Measurements from ENCODE around the gene USP22.

Gene USP22

DNA sequence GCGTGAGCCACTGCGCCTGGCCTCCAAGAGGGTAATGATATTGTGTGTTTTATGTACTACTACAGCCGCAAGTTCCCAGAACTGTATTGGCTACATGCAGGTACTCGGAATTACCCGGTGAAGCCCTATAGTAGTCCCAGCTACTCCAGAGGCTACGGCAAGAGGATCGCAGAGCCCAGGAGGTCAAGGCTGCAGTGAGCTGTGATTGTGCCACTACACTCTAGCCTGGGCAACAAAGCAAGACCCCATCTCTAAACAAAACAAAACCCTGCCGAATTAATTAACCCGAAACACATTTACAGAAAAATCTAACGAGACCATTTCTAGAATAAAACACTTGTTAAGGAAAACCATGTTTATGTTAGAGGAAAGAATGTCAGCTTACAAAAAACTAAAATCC lies 2.2 kb upstream of the USP22 start:
- no peak for DNase-seq

DNA sequence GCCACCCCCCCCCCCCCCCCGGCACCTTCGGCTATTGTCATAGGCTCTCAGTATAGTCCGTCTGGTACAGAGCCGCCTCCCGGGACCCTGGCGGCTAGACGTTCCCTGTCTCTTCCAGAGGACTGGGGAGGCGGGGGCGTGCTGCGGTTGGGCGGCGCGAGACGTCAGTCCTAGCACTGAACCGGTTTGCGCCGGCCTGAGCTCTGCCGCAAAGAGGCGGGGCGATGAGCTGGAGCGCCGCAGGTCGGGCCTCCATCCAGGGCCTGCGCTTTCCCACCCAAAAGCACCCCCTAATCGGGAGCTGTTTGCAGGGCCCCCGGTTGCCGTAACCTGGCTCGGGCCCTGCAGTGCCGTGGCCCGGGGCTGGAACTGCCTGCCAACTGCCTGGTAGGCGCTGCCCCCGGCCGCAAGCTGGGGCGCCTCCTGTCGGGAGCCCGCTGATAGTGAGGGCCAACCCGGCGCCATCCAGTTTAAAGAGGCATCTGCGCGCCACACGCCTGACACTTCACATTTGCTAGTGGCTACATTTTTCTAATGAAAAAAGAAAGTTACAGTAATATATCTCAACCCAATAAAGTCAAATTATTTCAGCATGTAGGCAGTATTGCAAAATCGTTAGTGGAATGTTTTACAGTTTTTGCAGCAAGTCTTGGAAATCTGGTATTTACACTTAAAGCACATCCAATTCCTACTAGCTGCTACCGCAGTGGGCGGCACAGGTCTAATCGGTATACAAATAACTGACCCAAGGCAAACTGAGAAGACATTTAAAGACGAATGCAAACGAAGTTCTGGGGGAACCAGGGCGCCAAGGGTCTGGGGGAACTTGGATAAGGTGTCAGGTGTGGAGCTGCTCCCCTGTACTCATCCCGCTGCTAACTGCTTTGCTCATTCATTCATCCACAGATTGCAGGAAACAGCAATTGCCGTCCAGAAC lies 753 bp upstream of the USP22 start:
- peak; percentile 100 for DNase-seq

DNA sequence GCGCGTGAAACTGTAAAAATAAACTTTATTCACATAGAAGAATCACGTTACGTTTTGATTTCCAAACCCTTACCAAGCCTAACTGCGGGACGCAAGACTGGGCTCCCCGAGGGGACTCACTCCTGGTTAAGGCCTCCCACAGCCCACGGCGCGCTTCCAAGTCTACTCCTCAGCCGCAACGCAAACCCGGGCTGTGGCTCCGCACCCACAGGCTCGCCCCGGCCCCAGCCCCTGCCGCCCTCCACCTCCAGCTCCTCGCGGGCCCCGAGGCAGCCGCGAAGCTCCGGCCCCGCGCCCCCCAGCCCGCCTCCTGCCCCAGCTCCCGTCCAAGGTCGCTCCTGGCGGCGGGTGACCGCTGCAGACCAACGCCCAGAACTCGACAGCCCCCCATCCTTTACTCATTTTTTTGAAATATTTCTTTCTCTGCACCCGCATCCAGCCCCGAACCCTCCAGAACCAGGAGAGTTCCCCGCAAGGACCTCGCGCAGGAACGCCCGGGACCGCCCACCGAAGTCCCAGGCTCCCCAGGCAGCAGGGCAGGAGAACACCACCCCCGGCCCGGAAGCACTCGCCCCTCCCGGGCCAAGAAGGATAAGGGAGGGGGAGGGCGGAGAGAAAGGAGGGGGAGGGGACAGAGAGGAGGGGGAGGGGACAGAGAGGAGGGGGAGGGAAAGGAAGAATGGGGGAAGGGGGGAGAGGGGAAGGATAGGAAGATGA lies 912 bp downstream of the USP22 start:
- peak; percentile 92 for DNase-seq

DNA sequence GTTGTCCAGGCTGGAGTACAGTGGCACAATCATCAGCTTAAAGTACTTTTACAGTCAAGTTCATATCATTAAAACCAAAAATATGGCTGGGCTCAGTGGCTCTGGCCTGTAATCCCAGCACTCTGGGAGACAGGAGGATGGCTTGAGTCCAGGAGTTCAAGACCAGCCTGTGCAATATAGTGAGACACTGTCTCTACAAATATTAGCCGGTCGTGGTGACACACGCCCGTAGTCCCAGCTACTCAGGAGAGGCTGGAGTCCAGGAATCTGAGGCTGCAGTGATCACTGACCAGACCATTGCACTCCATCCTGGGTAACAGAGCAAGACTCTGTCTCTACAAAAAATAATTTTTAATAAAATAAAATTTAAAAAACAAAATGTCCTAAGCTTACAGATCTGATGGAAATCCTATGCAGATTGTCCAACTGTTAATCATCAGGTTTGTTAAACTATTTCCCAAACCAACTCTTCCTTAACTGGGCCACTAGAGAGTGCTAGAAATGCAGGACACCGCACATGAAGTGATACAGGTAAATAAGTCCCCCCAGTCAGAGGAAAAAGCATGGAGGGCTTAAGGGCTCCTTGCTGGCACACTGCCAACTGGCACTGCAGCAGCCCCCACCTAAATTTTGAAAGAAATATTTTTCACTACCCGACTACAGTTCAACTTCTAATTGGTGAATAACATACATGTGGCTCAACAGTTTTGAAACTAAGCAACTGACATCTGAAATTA lies 2.8 kb downstream of the USP22 start:
- no peak for DNase-seq

DNA sequence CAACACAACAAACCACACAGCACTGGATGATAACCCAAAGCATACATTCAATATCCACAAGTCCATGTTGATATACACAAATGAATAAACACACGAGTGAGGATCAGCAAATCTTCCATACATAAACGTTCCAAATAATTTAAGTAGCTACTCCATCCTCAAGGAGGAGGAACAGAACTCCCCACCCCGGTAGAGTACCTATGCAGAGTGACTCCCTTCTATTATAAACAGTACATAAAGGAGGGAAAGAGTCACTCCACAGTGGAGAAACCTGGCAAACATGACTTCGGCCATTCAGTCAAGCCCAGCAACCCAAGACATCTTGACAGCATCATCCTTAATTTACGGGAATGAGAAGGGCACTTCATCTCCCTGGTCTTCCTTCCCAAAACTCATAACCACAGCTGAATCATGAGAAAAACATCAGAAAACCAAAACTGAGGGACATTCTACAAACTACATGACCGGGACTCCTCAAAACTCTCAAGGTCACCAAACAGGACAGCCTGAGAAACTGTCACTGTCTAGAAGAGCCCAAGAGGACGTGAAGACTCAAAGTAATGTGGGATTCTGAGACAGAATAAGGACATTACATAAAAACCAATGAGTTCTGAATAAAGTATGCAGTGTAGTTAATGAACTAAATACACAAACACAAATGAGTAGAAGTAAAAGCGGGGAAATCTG lies 5.6 kb downstream of the USP22 start:
- no peak for DNase-seq

DNA sequence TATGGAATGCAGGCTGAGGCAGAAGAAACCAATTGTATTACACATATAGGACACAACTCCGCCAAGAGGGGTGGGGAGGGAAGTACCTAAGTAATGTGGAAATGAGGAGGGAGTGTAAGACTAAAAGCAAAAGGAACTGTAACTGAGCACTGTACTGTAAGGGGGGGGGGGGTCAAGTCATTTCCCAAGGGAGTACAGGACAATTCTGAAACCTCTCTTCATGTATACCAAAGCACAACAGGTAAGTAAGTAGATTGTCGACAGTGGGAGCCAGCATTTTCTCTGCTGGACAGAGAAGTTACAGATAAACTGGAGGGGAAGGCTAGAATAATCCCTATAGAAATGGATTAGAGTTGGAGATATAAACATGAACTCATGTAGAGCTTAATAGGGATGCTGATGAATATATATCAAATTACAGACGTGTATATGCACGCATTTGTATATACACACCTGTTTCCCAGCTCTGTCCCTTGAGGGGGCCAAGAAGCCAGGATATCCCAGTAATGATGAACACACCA lies 6.4 kb downstream of the USP22 start:
- no peak for DNase-seq

DNA sequence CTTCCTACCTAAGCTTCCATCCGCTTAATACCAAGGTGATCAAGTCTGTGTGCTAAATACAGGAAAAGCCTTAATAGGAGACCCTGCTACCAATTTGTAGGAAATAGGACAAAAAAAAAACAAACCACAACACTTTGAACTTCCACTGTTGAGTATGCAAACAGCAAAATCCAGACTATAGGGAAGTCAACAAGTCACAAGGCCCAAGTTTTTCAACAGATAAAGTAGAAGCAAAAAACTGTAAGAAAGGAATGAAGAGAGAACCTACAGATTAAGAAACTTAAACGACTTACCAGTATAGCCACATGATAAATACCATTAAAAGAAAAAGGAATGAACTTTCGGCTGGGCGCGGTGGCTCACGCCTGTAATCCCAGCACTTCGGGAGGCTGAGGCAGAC lies 7.4 kb downstream of the USP22 start:
- no peak for DNase-seq

DNA sequence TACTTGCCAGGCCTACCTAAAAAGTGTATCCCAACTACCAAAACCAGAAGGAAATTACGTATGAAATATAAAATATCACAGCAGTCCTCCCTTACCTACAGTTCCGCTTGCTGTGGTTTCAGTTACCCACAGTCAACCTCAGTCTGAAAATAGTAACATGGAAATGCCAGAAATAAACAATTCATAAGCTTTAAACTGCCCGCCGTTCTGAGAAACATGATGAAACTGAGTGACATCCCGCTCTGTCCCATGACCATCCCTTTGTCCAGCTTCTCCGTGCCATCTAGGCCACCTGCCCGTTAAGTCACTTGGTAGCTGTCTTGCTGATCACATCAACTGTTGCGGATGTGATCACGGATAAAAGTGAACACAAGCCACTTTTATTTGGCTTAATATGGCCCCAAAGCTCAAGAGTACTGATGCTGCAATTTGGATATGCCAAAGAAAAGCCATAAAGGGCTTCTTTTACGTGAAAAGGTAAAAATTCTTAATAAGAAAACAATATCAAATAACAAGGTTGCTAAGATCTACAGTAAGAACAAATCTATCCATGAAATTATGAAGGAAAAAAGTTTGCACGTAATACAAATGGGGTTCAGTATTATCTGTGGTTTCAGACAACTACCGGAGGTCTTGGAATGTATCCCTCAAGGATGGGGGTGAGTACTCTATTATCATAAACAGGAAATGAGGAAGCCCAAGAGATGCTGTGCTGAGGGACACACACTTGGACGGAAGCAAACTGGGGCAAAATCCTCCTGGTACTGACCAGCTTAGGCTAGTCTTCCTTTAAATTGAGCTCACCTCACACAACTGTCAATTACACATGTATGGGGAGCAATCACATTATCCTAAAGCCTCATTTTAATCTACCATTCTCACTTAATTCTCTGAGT lies 8.2 kb downstream of the USP22 start:
- no peak for DNase-seq

DNA sequence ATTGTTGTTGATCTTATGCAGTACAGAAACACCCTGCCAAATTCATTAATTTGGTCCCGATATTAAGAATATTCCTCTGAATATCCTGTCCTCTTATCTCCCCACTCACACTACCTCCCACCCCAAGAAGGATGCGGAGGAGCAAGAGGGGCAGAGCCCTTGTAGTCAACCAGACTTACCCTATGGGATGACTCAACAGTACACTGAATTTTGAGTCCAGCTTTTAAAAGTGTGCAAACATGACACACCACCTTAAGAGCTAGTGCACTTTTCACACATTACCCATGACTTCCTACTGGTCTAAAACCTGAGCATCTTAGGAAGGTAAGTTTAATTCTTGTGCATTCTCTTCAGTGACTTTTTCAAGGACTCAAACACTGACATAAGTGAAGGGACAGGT lies 9.5 kb downstream of the USP22 start:
- no peak for DNase-seq

DNA sequence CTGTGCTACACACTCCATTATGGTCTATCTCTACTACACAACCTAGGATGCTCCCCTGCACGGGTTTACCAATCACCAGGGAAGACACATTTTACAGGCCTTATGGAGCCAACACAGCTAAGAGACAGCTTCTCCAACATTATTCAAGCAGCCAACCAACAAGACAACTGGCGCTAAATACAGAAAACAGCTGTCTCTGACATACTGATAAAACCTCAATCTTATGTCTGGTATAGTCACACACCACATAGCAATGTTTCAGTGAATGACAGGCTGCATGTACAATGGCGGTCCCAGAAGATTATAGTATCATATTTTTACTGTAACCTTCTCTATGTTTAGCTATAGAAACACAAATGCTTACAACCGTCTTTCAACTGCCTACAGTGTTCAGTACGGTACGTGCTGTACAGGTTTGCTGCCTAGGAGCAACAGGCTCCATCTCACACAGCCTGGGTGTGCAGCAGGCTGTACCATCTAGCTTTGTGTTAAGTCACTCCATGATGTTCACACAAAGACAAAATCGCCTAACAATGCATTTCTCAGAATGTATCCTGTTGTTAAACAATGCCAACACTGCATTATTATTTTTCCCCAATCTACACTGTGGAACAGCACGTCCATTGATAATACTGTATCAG lies 10.9 kb downstream of the USP22 start:
- no peak for DNase-seq

DNA sequence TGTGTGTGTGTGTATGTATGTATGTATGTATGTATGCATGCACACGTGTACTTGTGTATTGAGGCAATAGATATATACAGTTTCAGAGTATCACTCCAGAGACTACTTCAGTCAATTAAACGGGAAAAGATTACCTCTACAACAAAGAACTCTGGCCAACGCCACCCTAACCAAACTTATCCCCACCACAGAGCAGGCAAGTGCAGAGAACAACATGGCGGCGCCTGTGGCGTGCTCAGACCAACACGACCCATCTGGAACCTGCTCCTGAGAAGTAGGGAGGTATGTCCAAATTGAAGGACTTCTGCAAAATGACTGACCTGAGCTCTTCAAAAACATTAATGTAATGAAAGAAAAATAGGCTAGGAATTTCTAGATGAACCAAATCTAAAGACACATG lies 12.4 kb downstream of the USP22 start:
- no peak for DNase-seq

DNA sequence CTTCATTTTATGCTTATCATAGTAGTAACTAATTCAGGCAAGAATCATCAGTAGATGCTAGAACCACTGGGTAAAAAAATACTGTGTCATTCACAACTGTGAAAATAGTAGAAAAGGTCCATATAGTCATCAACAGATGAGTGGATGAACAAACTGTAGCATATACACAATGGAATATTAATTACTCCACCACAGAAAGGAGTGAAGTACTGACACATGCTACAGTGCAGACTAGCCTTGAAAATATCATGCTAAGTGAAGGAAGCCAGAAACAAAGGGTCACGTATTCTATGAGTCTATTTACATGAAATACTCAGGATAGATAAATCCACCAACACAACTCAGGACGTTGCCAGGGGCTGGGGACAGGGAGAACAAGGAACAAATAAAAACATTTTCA lies 13.3 kb downstream of the USP22 start:
- no peak for DNase-seq

DNA sequence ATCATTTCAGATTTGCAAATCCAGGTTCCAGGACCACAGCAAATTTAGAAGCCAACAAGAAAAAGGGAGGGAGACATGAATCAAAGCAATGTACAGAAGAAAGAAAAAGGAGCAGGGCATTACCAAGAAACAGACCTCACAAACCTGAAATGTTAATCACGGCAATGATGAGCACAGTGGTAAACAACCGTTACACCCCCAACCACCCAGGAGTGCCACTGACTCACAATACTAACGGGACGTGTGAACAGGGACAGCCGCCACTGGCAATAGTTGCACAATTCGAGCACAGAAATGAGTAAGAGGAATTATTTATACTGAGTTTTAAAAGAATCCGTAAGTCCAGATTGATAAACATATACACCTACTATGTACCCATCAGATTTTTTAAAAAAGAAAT lies 13.8 kb downstream of the USP22 start:
- peak; percentile 9 for DNase-seq

DNA sequence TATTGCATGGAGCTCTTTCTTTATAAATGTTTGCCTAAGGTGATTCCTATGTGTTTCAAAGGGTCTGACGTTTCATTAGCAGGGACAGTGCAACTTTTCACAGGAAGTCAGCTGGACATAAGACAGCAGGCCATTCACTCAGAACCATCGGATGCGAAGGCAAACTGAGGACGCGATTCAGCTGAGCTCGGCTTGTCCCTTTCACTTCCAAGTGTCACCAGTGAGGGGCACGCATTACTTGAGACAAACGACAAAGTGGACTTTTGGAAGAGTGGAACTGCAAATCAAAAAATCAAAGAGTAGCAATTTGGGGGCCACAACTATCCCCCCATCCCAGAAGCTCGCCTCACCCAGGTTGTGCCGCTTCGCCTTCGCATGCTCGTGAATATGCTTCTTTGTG lies 14.6 kb downstream of the USP22 start:
- no peak for DNase-seq

DNA sequence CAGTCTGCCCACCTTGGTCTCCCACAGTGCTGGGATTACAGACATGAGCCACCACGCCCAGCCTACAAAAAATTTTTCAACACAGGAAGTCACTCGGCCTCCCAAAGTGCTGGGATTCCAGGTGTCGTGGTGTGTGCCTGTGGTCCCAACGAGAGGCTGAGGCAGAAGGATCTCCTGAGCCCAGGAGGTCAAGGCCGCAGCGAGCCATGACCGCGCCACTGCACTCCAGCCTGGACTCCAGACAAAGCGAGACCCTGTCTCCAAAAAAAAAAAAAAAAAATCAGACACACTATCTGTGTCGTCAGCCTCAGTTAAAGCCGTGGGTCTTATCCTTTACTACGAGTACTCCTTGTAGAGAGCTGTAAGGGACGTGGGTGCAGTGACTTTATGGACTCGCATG lies 15.8 kb downstream of the USP22 start:
- DNase-seq = no peak

DNA sequence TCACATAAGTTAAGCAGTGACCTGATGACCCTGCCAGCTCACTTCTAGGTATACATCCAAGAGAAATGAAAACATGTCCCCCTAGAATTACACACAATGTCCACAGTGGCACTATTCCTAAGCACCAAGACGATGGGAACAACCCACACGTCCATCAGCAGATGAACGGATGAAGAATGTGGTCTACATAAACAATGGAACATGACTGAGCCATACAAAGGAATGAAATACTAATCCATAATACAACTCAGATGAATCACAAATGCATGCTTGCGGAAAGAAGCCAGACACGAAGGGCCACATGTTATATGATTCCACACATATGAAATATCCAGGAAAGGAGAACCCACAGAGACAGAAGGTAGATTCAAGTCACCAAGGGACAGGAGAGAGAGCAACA lies 17.4 kb downstream of the USP22 start:
- DNase-seq = no peak

DNA sequence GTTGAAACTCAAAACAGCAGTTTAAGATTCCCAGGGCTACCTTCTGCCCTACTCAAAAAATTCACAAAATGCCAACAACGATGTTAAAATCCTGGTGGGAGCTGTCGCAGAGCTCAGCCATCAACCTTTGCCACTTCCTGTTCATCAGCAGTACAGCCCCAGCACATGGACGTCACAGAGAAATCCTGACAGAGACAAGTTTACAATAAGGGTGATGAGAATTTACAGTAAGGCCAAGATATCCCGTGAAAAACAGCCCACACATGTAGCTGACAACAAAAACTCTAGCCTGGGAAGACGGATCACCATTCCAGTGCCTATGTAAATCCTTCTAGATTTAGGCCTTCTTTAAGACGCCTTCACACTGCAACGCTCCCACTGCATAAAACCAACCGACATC lies 18.8 kb downstream of the USP22 start:
- no peak for DNase-seq

DNA sequence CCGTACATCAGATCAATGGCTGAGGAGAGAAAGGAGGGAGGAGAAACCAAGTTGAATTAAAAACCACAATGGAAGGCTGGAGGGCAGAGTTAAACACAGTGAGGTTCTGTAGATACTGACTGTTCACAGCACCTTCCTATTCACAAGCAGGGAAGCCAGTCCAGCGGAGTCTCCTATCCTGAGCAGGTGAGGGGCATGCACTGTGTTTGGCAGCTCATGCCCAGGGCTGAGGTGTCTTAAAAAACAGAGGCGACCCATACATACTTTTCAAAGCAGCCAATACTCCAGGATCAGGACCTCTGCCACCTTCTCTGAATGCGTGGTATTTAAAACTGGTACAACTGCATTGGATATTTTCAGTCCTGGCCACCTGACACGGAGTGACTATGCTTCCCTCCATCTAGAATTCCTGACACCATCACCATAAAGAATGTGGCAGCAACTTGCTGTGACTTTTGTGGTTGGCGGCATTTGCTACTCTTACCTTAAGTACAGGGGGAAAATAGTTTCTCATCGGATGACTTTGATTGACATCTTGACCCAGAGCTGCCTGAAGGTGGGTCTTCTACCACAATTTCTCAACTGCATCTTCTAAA lies 21.5 kb downstream of the USP22 start:
- DNase-seq = no peak

DNA sequence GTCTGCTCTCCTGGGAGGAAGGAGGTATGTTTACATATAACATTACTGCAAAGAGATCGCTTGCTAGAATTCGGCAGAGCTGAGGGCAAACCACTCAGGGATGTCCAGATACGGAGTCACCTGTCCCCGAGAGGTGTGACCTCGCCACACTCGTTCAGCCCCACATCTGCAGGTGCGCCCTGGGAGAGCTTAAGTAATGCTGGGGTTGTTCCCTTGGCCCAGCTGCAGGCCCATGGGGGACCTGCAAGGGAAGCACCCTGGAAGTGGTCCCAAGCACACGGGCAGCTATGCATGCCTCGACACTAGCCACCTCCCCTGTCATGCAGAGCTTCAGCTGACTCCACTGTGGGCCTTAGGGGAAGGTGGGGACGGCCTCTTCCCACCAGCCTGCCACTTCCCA lies 22.2 kb downstream of the USP22 start:
- DNase-seq = no peak

DNA sequence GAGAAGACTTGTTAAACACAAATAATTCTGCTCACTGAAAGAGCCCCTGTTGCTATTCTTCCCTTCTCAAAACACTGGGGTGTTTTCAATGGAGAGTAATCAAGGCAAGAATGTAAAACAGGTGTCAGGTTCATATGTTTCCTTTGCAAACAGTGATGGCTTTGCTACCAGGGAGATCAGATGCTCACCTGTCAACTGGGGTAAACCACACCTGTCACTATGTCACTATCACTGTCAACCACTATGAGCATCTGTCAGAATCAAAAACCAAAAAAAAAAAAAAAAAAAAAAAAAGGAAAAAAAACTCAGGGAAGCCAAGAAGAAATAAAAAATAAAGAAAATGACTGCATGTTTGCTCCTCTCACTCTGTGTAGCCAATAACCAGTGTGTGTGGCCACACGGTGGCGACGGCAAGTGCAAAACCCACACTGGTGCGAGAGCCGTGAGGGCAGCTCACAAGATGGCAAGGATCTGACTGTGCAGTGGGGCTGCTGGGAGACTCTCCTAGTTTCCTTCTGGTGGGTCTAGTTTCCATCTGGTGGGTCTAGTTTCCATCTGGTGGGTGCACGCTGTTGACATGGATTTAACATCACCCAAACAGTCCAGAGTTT lies 22.7 kb downstream of the USP22 start:
- DNase-seq = peak; percentile 60

All from right hindlimb (tissue), 1 donor.